GOT3 (cell line): ENCODE results near the gene MICOS13.
"Not testable (repeated sequence)": the region's sequence is repeated elsewhere in the genome, so short reads cannot be mapped to it uniquely, and the experiment has no call there.

Source experiments
- DNase-seq: peaks from one replicate; lab custom pipeline; 2025; ENCODE audit warnings: mixed read lengths; lab: John Stamatoyannopoulos, UW

MICOS13 gene, protein sequence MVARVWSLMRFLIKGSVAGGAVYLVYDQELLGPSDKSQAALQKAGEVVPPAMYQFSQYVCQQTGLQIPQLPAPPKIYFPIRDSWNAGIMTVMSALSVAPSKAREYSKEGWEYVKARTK

DNA sequence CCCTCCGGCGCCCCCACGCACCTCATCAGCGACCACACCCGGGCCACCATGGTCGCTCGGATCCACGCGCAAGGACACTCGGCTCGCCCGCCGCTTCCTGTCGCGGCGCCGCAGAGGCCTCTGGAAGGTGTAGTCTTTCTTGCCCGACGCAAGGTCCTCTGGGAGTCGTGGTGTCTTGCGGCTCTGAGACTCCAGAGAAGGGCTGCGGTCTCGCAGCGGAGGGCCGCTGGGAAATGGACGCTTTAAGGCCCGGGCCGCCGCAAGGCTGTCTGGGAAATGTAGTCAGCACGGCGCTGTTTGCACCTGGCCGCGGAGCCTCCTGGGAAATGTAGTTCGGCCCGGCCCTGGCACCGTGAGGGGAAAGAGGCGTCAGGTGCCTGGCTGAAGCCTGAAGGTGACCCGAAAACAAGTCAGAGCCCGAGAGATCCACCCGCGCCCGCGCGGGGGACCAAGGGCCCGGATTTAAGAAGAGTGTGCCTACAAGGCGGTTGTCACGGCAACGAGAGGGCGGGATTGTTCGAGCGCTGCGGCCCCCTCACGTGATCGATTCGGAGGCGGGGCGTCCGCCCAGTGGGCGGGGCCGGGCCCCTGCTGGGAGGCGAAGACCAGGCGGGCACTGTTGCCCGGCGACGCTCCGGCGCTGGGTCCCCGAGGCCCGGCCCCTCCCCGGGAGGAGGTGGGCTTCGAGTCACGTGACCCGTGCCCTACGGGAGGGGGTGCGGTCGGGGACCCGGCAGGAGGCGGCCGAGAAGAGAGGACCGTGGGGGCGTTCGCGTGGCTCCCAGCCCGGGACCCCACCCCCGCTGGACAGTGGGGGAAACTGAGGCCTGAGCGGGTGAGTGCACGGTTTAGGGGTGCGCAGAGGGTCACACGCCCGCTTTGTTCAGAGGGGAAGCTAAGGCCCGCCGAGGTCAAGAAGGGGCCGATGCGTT is at the start of gene MICOS13, which contains the start of gene HSD11B1L:
TSS of gene MICOS13 (minus strand) at position 80 of the 932 bp plus-strand sequence. CDS start at position 50, 30 bp downstream.
TSS of gene HSD11B1L (plus strand) at position 591 of the 932 bp plus-strand sequence. CDS start 3,806 bp downstream, outside the sequence.
- peak; percentile 96 for DNase-seq

DNA sequence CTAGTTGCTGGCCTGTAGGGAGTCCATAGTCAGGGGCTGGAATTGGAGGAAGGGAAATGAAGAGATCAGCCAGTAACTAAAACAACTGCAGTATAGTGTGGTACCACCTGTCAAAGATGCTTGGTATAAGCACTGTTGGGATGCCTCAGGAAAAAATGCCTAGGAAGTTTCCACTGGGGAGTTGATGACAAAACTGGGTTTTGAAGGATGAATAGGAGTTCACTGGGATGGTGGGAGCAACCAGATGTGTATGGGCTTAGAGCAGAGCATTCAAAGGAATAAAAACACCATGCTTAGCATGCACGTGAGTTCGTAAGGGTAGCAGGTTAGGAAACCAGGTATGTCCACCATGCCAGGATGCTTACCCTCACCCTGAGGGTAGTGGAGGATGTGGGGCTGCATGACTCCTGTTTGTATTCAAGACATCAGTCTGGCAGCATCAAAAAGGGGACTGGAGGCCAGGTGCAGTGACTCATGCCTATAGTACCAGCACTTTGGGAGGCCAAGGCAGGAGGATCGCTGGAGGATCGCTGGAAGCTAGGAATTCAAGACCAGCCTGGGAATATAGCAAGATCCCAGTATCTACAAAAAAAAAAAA is 47.2 kb upstream of the MICOS13 start:
- no peak for DNase-seq

DNA sequence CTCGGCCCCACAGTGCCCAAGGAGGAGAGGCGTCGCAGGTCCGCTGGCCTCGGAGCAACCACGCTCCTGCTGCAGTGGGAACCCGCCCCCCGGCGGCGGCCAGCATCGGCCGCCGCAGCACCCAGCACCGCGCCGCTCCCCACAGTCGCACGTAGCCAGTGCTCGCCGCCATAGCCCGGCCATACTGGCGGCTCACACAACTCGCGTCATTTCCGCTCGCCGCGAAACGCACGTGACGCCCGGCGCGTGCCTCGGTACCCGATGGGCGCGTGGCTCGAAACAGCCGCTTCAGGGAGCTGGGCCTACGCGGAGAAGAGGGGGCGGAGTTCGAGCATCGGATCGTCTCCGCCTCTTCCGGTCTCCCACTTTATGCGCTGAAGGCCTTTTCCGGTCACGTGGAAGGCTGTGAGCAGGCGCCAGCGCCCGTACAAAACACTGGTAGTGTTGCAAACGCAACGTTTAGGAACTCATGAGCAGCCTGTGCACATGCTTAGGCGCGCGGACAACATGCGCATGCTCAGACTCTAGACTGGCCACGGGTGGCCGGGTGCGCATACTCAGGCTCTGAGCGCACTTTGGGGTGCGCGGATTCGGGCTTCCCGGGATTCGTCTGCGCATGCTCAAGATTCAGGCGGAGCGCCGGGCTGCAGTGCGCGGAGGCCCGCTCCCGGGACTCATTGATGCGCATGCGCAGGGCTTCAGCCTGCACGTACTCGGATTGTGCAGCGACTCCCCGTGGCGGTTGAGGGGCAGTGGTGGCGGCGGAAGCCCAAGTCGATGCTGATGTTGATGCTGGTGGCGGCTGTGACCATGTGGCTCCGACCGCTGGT is 39.9 kb upstream of the MICOS13 start, which contains the start of the genes CATSPERD and LONP1:
TSS of gene CATSPERD (plus strand) at position 677 of the 830 bp plus-strand sequence. CDS start at position 778, 101 bp downstream.
TSS of gene LONP1 (minus strand) at position 186 of the 830 bp plus-strand sequence. CDS start at position 172, 14 bp downstream.
- DNase-seq = peak; percentile 95

DNA sequence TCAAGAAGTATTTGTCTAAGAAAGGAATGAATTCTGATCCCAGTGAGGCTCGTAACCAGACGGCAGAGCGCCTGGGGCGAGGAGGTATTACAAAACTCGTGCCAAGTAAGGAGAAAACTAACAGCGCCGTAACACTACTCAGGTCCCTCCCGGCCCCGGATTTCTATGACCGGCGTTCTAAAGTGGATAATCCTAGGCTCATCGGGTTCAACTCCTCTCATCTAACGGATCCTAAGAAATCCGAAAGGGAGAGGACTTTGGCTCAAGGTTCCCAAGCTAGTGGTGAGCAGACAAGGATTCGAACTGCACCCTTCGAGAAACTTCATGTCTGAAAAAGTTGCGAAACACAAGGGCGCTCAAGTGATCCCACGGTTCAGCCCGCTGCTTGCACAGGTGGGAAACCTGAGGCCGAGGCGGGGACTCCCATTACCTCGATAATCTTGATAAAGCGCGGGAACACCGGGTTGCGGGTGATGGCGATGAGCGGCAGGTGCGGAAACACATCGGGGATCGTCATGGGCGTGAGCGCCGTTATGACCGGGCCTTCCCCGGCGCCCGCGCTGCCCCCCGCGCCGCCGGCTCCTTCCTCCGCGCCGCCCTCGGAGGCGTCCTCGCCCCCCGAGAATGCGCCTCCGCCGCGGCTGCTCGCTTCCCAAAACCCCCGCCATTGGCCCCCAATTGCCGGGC is 39.1 kb upstream of the MICOS13 start:
- DNase-seq = no peak

DNA sequence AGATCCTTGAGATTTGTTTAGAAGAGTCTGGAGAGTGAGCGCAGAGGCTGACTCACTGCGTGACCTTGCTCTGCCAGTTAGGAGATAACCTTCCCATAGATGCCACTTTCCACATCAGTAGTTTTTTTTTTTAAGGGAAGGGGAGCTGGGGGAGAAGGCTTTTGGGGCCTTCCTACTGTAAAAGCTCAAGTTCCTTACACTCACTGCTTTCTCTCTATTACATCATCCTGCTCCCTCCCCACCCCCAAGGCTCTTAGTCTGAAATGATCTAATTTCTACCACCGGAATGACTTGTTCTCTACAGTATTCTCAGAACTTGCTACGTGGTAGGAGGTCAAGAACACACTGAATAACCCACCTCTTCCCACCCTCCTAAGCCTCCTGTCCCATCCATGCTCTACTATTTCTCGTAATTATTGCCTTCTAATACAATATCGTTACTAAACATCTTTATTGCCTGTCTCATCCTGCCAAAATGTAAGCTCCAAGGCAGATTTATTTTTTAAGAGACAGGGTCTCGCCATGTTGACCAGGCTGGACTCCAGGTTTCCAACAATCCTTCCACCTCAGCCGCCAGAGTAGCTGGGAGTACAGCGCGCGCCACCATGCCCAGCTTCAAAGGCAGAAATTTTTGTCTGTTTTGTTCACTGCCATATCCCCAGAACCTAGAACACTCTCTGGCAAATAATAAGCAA is 38.4 kb upstream of the MICOS13 start:
- DNase-seq = no peak

DNA sequence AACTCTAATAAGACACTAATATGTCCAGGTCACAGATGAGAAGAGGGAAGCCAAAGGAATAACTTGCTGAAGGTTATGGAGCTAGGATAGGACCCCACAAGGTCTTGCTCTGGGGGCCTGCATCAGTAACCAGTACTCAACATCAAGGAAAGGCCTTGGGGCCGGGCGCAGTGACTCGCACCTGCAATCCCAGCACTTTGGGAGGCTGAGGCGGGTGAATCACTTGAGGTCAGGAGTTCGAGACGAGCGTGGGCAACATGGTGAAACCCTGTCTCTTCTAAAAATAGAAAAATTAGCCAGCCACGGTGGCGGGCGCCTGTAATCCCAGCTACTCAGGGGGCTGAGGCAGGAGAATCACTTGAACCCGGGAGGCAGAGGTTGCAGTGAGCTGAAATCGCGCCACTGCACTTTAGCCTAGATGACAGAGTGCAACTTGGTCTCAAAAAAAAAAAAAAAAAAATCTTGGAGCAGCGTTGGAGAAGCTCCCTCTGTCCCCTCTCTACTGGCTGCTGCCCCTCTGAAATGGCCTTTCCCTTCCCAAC is 37.8 kb upstream of the MICOS13 start:
- no peak for DNase-seq

DNA sequence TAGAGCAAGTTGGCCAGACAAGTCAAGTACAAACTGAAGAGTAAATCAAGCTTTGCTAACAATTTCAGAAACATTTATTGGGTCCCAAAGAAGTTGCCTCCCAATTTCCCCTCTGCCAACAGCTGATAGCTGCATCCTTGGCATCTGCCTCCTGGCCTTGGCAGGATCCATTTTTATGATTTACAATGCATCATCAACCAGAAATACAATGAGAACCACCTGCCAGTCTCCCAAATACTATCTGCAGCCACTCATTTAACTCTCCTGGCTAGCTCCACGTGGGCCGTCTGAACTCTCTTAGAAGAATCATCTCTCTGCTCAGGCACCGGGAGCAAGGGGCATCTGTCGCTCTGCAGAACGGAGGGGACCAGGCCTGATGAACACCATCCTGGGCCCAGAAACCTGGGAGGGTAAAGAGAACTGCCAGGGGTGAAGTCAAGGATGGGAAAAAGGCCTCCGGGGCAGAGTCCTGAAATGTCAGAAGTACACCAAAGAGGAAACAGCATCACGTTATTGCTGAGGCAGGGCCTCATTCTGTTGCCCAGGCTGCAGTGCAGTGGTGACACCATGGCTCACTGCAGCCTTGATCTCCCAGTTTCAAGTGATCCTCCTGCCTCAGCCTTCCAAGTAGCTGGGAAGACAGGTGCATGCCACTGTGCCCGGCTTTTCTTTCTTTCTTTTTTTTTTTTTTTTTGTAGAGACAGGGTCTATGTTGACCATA is 37.1 kb upstream of the MICOS13 start:
- DNase-seq = no peak

DNA sequence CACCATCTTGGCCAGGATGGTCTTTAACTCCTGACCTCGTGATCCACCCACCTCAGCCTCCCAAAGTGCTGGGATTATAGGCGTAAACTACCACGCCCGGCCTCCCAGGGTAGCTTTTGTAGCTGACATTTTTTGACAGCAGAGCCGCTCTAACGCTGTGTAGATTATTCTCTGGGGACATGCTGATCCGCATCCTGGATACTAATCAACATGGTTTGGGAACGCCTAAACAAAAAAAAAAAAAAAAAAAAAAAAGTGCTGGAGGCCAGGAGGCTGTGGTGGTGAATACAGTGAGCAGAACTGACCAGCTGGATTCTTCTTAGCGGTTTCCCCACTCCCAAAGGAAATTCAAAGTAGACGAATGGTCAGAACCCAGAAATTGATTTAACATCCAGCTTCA is 34.5 kb upstream of the MICOS13 start:
- DNase-seq = no peak

DNA sequence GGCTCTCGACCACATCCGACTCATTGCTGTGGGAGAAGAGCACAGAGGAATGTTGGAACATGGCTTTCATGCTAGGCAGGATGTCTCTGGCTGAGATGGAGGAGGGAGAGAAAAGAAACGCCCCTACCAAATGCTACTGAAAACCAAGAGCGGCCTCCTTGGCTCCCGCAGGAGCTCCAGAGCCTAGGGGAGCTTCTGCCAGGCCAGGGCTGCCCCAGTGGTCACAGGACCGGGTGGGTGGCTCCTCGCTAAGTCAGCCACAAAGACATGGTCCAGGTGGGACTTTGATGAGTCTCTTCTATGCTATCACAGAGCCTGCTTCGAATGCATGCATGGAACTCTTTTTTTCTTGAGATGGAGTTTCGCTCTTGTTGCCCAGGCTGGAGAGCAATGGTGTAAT is 32.9 kb upstream of the MICOS13 start:
- no peak for DNase-seq

DNA sequence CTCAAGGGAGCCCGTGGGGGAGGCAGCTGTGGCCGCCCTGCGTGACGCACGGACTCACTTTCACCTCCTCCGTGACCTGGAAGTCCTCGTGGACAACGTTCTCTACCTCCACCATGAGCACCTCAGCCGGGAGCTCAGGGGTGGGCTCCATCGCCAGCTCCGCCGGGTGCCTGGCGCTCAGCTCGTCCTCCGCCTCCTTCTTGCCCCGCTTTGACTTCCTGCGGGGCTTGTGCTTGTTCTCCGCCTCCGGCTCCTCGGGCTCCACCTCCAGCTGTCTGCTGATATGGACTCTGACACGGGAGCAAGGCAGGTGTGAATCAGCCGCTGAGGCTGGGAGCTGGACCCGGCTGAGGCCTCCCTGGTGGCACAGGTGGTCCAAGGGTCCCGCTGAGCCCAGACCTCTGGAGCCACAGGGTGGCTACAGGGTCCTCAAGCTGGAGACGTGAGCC is 31.4 kb upstream of the MICOS13 start:
- no peak for DNase-seq

DNA sequence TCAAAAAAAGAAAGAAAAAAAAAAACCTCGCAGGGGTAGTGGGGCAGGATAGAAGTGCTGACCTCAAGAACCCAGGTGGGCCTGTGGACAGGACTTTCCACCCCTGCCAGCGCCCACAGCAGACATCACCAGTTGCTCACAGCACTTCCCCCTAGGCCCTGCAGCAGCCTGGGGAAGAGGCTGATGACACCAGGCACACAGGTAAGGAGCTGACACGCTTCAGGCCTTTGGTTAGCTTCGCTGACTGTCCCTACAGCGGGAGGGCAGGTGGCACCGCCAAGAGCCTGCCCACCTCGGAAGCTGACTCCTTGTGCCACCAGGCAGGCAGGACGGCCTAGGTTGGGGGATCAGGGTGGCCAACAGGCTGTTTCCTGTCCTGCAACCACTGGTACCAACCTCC is 30.7 kb upstream of the MICOS13 start:
- no peak for DNase-seq

DNA sequence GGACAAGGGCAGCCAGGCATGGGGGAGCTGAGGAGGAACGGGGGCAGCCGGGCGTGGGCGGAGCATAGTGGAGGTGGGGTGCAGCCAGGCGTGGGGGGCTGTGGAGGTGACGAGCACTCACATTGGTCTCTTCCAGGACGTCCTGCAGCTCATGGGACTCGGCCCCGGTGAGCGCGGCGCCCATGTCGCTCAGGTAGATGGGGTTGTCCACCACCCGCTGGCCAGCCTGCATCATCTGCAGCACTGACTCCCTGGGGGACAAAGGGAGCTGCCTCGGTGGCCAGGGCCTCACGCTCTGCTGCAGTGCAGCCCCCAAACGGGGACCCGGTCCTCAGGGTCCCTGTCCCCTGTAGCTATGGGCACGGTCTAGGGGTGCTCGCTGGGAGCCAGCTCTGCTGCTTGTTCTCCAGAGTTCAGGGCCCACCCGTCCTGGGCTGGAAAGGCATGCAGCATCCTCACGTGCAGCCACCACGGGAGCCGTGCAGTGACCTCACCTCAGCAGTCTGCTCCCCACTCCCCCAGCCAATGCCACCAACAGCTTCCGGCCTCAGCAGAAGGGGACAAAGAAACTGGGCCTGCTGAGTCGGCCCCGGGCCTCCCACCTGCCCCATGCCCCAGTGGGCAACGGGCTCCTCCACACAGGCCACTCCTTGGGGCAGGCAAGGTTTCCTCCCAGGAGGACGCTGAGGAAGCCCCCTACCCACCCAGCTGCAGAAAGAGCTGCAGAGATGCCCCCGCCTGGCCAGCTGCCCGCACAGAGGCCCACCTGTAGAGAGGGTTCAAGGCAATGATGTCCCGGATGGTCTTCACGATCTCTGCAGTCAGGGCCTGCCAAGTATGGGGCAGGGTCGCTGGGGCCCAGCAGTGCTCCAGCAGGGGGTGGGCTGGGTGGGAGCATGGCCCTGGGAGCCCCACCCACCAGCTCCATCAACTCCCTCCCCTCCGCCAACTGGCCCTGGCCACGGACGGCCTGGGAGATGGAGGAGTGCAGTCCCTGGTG is 27.6 kb upstream of the MICOS13 start:
- DNase-seq = no peak

DNA sequence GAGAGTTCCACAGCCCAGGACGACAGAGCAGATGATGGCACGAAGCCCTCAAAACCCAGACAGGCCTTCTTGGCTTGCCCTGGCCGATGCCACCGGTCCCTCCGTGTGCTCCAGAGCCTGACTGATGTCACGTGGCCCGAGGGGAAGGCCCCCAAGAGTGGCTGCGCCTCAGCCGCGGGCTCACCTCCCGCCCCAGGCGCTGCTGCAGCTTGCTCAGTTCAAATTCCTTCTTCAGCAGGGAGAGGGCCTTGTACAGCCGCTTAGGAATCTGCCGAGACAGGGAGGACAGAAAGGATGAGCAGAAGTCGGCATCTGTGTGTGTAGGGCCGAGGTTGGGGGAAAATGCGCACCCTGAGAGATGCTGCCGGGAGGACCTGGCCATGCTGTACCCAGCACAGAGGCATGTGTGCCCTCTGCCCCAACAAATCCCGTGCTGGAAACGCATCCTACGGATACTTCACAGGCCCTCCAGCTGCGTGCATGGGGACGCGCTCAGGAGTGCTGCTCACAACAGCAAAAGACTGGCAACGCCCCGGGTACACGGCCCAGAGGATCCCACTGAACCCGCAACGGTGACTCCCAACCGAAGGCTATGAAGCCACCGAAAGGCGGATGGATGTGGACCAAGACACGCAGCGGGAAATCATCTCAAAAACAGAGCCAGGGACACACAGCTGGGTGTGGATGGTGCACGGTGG is 26.7 kb upstream of the MICOS13 start:
- DNase-seq = no peak

DNA sequence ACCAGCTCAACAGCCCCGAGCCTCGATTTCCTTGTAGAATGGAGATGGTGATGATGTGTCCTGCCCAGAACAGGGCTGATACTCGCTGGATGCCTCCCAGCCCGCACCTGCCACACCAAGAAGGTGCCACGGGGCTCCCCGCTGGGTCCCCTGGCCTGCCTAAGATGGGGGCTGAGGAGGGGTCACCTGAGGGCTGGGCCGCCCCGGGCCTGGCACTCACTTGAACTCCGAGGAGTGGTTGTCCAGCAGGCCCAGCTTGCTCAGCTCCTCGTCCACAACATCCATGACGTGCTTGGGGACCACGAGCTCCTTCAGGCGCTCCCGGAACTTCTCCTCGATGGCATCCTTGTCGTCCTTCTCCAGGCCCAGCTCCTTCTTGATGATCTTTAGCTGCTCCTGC is 25.2 kb upstream of the MICOS13 start:
- DNase-seq = no peak

DNA sequence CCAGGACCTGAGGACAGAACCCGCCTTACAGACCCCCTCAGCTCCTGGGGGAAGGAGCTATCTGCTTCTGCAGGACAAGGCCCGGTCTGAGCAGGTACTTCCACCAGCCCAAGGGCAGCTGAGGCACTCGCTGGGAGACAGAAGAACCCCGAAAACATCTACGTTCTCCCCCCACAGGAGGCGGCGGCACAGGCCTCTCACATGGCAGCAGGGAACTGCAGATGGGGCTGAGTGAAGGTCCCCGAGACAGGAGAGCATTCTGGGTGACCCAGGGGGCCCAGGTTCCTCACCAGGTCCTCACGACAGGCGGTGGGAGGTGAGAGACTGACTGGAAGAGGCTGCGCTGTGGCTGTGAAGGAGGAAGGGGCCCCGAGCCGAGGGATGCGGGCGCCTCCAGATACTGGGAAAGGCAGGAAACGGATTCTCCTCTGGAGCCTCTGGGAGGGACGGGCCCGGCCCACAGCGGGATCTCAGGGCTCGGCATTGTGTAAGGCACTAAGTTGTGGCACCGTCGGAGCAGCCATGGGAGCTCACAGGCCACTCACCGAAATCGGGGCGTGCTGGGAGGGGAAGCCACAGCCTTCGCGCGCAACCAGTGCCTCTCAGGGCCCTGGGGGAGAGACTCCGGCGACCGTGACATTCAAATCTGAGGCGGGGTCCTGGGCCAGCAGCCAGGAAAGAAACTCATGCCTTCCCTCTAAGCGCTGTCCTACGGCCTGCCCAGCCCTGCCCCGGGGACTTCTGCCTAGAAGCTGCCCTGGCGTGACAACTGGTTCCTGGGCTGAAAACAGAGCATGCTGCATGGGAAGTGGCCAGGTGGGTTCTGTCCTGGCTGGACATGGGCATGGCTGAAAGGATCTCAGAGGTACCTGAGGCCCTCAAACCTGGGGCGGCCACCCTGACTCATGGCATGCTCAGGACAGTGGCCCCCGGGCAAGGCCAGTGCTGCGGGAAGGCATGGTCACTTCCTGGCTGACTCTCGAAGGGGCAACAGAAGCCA is 23.8 kb upstream of the MICOS13 start:
- DNase-seq = no peak

DNA sequence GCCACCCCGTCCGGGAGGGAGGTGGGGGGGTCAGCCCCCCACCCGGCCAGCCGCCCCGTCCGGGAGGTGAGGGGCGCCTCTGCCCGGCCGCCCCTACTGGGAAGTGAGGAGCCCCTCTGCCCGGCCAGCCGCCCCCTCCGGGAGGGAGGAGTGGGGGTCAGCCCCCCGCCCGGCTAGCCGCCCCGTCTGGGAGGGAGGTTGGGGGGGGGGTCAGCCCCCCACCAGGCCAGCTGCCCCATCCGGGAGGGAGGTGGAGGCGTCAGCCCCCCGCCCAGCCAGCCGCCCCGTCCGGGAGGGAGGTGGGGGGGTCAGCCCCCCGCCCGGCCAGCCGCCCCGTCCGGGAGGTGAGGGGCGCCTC is 21.7 kb upstream of the MICOS13 start:
- DNase-seq = not testable (repeated sequence)
